HG02588 (cell line): ENCODE measurements around the gene CD7.
A peak's percentile ranks its signal among the peaks of the same experiment; 100 is the strongest.

Source experiments
- ATAC-seq: cut with Tn5 transposase; IDR thresholded peaks from one replicate; pipeline ENCODE4 v1.9.1; 2021; ENCODE audit warnings: mild to moderate bottlenecking, moderate library complexity; ENCODE audit not compliant: unreplicated experiment

CD7 gene

DNA sequence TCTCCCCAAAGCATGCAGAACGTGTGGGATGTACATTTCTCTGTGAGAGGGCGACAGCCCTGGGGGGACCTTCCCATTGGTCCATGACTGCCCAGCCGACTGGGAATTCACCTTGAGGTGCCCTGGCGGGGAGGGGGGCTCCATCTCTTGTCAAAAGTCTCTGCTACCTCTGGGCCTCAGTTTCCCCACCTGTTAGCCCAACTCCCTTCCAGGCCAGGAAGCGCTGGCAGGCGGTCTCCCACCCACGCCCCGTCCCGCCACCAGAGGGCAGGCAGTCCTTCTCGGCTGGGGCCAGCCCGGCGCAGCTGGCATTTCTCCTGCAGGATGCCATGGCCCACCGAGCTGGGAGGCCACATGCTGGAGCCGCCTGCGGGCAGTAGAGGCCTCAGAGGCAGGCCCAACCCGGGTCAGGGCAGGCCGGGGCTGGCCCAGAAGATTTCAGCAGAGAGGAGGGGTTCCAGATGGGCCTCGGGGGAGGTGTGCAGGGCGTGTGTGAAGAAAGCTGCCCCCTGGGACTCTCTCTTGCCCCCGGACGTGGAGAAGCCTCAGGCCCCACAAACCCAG lies 16.6 kb downstream of the CD7 start:
- no peak for ATAC-seq

DNA sequence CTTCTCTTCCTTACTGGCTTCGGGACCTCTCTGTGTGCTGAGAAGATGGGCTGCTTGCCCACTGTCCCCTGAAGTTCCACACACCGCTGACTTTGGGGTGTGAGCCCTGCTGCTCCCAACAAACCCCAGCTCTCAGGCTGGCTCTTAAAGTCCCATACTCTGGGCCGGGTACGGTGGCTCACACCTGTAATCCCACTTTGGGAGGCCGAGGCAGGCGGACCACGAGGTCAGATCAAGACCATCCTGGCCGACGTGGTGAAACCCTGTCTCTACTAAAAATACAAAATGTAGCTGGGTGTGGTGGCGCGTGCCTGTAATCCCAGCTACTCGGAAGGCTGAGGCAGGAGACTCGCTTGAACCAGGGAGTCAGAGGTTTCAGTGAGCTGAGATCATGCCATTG lies 17.2 kb downstream of the CD7 start:
- ATAC-seq: no peak

DNA sequence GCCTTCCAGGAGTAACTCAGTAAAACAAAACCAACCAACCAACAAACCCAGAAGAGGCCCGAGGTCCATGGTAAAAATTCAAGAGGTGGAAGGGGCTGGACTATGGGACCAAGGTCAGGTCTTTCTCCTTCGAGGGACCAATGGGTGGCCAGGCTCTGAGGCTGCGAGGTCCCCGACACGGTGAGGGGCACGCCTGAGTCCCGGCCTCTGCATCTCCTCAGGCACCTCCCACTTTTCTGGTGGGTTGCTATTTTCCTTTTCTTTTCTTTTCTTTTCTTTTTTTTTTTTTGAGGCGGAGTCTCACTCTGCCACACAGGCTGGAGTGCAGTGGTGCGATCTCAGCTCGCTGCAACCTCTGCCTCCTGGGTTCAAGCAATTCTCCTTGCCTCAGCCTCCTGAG lies 18.0 kb downstream of the CD7 start:
- no peak for ATAC-seq

DNA sequence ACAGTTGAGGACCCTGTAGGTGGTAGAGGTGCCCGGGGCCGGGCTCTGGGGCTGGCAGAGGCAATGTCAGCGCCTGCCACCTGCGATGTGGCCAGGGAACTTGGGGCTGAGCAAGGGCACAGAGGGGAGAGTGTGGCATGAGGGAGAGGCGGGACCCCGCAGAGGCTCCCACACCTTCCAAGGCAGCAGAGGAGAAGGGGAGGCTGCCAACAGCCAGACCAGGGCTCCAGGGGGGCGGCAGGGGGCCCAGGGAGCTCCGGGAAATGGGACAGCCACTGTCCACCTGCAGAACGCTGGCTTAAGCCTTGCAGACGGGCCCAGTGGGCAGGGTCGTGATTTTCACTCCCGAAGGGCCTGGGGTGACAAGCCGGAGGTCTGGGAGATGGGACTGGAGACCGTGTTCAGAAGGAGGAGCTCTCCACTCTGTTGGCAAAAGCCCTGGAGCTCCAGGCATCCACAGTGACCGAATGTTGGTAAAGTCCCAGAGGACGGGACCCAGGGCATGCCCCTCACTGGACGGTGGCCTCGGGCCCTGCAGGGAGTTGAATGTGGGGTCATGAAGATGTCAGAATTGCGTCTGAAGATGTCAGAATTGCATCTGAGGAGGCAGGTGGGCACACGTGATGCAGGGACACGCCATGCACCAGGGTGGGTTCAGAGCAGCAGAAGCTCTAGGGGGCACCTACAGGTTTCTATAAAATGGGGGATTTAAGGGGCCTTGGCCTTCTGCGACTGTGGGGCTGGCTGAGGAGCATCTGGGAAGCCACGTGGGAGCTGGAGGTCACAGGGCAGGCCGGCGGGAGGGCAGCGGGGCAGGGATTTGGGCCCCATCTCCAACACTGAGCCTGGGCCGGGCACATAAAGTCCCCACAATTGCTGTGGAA lies 18.6 kb downstream of the CD7 start:
- no peak for ATAC-seq

DNA sequence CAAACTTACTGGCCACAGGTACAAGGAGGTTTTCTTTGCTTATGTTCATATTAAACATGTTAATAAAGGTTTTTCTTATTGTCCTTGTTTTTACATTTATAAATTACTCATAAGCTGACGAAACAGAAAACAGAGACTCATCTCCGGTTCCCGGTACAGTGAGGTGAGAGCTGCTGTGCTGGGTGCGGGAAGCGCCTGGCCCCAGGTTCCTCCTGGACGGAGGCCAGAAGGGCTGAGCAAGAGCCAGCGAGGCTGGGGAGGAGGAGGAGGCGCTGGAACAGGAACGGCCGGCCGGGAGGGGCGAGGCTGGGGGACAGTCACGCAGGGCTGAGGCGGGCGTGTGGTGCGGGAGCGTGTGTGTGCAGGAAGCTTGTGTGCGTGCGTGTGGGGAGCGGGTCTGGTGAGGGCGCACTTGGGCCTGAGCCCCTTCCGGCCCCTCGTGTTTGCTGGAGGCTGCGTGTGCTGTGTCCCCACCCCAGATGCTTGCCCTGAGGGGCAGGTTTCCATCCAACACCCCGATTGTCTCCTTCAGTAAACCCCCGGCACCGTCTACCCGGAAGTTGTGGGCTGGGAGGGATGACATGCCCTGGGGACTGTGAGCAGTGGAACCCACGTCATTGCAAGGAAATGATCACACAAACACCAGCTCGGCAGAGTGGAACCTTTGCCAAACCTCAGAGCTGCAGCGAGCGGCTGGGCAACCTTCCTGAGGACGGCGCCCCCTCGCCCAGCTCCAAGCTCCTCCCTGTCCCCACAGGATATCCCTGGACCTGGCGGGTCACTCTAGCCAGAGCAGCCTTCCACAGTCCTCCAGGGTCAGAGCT lies 19.5 kb downstream of the CD7 start:
- peak; percentile 40 for ATAC-seq

DNA sequence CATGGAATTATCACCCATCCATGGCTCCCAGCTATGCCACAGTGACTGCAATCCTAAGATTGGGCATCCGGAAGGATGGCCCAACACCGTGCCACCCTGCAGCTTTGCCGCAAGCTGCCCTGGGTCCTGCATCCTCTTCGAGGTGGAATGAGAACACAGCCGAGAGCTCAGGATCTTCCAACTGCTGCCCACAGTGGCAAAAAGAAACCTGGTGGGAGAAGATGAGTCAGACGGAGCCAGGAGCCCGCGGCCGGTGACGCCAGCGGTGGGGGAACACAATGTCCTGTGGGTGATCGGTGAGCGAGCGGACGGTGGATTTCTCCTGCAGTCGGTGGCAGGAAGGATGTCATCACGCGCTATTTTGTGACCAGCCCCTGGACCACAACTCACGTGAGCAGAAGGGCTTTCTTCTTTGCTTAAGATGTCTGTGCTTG lies 20.1 kb downstream of the CD7 start:
- peak; percentile 19 for ATAC-seq

DNA sequence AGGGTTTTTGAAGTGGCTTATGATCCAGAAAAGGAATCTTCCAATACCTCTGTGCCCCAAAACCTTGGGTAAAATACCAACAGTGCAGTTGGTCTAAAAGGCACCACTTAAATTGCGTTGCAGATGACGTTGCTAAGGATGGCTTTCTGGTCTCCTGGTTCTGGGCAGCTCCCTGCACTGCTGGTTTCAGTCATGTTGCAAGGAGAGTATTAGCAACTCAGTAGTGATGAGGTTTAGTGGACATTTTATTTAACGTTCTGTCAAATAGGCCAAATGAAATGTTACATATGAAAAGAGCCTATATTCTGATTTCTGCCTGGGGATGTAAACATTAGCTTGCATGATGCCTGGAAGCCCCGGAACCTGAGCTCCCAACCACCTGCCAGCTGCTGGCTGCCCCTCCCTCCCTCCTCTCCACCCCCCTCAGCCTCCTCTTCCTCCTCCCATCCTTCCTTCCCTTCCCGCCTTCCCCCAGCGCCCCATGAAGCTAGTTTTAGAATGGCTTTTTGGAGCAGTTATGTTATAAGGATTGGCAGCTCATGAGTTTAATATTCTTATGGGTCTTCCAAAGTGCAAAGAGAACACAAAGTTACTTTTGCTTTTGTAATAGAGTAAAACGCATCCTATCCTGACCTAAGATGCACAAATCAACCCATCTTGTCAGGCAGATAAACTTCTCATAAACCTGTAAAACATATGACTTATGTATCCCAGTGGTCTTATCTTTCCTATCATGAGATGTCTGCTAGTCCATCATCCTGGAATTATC lies 20.7 kb downstream of the CD7 start:
- no peak for ATAC-seq

DNA sequence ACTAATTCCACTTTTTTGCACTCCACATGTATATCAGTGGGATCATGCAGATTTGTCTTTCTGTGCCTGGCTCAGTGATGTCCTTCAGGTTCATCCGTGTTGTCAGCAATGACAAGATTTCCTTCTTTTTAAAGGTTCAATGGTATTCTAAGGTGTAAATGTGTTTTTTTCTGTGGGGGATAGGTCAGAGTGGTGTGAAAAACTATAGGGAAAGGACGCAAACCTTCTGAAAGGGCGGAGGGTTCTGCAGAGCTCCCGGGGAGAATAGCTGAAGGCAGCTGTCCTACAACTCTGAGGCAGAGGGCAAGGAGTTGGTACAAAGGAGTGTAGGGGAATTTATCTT lies 22.0 kb downstream of the CD7 start:
- no peak for ATAC-seq

DNA sequence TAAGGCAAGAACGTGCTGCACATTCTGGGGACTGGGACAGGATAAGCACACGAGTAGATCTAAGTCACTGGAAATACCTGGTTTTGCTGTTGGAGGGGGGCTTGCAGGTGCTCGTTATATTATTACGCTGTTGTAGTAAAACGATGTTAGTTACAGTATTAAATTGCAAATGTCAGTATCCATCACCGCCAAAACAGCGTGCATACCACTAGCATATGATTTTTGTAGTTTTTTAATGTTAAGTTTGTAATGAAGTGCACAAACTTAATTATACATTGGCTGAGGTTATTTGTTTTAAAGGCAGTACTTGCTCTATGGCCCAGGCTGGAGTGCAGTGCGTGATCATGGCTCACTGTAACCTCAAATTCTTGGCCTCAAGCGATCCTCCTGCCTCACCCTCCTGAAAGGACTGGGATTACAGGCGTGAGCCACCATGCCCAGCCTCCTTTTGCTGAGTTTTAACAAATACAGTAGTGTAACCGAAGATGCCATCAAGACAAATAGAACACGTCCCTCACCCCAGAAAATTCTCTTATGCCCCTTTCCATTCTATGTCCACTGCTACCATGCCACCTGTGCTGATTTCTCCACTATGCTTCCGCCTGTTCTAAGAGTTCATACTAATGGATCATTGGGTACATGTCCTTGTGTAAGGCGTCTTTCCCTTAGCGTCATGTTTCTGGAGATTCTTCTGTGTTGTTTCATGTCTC lies 23.2 kb downstream of the CD7 start:
- ATAC-seq: no peak

DNA sequence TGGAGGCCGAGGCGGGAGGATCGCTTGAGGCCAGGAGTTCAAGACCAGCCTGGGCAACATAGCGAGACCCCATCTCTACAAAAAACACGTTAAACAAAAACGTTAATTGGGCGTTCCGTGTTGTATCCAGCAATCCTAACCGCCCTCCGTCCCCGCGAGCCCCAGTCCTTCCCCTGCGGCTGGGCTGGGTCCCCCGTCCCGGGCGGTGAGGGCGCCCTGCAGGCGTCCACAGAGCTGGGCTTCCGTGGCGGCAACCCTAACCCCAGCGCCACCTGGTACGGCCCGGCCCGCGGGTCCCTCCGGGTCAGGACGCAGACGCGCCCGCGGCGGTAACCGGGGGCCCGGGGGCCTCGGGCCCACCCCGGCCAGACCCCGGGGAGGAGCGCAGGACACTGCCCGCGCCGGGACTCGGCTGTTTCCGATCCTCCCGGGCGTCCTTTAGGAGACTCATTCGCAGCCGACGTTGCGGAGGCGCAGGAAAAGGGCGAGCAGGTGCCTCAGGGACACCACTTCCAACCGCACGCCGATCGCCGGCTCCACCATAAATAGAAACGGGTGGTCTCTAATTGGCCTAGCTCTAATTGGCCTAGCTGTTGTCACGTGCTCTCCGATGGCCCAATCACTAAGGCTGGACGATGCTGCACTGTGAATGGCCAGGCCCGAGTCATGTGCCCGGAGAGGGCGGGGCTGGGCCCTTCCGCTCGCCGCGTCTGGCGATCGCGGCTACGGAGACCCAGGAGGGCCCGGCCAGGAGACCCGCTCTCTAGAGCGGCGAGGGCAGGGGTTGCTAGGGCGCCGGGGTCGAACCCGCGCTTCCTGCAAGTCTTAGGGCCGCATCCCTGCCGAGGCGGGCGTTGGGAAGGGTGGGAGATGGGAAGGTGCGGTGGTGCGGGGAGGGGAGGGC lies 24.9 kb downstream of the CD7 start:
- ATAC-seq: peak; percentile 94

DNA sequence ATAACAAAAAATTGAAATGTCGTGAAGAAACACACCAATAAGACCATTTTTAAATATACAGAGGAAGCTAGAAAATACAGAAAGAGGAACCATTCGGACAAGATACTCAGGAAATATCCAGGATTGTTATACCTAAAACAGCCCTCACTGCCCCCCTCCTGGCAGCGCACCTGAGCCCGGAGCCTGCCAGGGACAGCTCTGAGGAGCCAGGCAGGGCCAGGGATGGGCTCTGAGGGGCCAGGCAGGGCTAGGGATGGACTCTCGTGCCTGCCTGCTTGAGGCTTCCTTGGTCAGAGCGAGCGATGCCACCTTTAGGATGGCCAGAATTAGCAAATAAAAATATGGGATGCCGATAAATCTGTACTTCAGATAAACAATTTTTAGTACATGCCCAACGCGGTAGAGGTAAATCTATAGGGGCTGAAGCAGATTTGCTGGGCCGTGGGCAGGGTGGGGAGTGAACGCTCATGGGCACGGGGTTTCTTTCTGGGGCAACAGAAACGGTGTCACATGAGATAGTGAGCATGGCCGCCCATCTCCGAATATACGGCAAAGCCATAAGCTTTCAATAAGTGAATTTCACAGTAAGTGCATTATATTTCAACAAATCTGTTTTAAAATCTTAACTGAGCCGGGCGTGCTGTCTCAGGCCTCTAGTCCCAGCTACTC lies 25.7 kb downstream of the CD7 start:
- no peak for ATAC-seq

DNA sequence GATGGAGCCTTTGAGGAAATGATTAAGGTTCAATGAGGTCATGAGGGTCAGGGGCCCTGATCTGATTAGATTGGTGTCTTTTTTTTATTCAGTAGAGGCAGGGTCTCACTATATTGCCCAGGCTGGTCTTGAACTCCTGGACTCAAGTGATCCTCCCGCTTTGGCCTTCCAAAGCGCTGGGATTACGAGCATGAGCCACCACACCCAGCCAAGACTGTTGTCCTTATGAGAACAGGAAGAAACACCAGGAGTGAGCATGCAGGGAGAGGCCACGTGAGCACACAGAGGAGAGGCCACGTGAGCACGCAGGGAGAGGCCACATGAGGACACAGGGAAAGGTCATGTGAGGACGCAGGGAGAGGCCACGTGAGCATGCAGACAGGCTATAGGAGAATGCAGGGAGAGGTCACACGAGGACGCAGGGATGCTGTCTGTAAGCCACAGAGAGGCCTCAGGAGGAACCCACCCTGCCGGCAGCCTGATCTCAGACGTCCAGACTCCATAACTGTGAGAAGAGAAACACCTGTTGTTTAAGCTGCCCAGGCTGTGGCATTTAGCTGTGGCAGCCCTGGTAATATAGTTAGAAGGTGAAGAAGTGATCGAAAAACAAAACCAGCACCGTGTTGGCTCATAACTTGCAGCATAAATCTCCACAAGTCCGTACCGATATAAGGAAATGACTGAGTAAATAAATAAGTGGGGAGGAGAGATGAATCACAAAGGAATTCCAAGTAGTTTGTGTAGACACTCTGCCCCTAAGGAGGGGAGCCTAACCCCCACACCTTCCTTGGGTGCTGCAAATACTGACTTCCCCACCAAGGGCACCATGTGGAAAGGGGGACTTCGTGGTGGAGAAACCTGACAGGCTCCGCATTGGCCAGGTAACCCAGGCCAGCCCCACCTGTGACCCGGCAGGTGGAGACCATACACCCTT lies 29.3 kb downstream of the CD7 start:
- no peak for ATAC-seq

DNA sequence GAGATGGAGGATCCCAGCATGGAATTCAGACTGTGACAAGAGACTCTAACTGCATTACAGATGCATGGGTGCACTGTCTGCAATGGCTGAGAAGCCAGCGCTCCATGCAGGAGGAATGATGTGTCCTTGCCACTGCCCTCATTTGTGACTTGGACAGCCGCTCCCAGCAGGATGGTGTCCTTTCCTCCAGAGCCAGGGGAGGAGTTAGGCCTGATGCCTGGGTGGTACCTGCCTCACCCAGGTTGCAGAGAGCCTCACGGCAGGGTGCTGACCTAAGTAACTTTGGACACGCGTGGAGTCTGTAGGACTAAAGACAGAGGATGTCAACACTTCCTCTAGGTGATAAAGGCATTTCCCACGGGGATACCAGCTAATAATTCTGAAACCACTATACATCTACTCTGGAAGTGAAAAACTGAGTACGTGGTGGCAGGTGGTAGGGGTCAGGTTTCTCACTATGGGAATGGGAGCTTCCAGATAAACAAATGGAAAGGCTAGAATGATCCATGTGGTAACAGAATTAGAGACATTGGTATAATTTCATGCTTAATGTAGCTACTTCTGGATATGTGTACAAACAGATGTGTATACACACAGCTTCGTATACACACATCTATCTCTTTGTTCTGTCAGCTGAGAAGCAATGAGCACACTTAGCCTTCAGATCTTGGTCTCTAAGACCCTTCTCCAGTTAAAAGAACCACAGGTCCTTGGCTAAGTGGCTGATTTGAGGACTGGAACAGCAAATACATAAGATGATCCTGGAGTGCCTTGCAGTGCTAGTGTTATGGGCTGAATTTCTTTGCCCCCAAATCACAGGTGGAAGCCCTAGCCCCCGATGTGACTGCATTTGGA lies 30.2 kb downstream of the CD7 start:
- no peak for ATAC-seq

DNA sequence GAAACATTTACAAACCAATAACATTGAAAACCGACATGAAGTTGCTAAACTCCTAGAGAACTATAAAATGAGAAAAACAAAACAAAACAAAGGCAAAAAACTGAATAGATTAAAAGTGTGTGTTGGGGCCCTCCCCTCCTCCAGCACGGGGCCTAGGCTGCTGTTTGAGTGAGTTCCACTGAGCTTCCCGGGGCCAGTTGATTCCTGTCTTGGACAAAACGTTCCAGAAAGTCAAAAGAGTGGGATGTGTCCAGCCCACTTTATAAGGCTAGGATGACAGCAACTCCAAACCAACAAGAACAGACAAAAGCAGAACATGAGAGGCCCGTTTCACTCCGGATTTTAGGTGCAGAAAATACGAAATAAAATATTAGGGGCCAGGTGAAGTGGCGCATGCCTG lies 32.3 kb downstream of the CD7 start:
- ATAC-seq: no peak

DNA sequence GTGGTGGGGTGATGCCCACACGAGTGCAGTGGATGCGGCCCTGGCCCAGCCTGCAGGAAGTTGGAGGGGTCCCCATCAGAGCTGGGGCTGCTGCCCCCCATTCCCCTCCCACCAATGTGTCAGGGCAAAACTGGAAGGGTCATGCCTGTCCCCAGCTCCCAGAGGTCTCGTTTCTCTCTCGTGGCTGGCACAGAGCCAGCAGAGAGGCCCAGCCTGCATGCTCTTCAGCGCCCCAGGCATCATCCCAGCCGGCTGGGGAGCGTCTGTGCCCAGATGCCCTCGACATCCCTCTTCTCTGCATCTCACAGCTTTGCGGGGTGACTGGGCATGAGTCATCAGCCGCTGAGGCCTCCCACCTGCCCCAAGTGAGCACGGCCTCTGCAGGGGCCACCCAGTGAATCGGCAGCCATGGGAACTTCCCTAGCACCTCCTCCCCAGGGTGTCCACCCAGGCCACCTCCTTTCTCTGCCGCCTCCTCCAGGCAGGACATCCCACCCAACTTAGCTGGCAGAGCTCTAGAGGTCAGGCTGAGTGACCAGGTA lies 34.1 kb downstream of the CD7 start:
- no peak for ATAC-seq
